ENCODE data around the gene TCP11L2.

The TCP11L2 gene

GRCh38 chr12:106280106-106280505, 22.4 kb upstream of the TCP11L2 start:
- Histone ChIP-seq H3K9ac (ENCODE audit: low read length) (no peak overlapping the region), H3K27me3 (ENCODE audit: low read depth, low read length) (peaks cover 76% of the 10 kb centered on the region), H3K4me2 (ENCODE audit: low read length) (no peak overlapping the region), H3K36me3 (replicated peaks; ENCODE audit: low read depth, low read length) (no peaks in the 10 kb centered on the region), H3K4me1 (ENCODE audit: low read length) (peaks cover 15% of the 10 kb centered on the region), H3K4me3 (ENCODE audit: low read length) (no peak overlapping the region), H3K27ac (ENCODE audit: low read length) (no peak overlapping the region), H3K79me2 (ENCODE audit: low read length) (no peaks in the 10 kb centered on the region), H2AFZ (ENCODE audit: low read depth, low read length) (no peak overlapping the region), H3K9me3 (ENCODE audit: insufficient read depth, low read length) (0 out of 2 replicates have a peak, but pooled peaks cover 5% of the 10 kb centered on the region), H4K20me1 (ENCODE audit: insufficient read depth, low read length) (0 out of 2 replicates have a peak, but pooled peaks cover 4% of the 10 kb centered on the region)
- no peak for TF ChIP-seq EZH2phosphoT487 (IDR thresholded peaks at IDR 0.05; ENCODE audit: low read depth)
- TF ChIP-seq CTCF (IDR thresholded peaks at IDR 0.05; ENCODE audit: low read depth, low read length): no peak

GRCh38 chr12:106281056-106281782, 21.3 kb upstream of the TCP11L2 start:
- Histone ChIP-seq H3K9me3 (ENCODE audit: insufficient read depth, low read length) (0 out of 2 replicates have a peak, but pooled peaks cover 5% of the 10 kb centered on the region), H3K27ac (ENCODE audit: low read length) (no peak overlapping the region), H3K4me2 (ENCODE audit: low read length) (no peak overlapping the region), H3K36me3 (replicated peaks; ENCODE audit: low read depth, low read length) (no peaks in the 10 kb centered on the region), H3K27me3 (ENCODE audit: low read depth, low read length) (peaks cover 75% of the 10 kb centered on the region), H3K79me2 (ENCODE audit: low read length) (no peaks in the 10 kb centered on the region), H4K20me1 (ENCODE audit: insufficient read depth, low read length) (no peaks in the 10 kb centered on the region), H3K4me3 (ENCODE audit: low read length) (no peak overlapping the region), H3K9ac (ENCODE audit: low read length) (no peak overlapping the region), H2AFZ (ENCODE audit: low read depth, low read length) (no peak overlapping the region), H3K4me1 (ENCODE audit: low read length) (peaks cover 9% of the 10 kb centered on the region)
- TF ChIP-seq EZH2phosphoT487 (IDR thresholded peaks at IDR 0.05; ENCODE audit: low read depth) (no peak), CTCF (IDR thresholded peaks at IDR 0.05; ENCODE audit: low read depth, low read length) (no peak)

GRCh38 chr12:106281804-106282203, 20.7 kb upstream of the TCP11L2 start:
- Histone ChIP-seq H3K4me2 (ENCODE audit: low read length) (no peak overlapping the region), H2AFZ (ENCODE audit: low read depth, low read length) (no peak overlapping the region), H4K20me1 (ENCODE audit: insufficient read depth, low read length) (no peaks in the 10 kb centered on the region), H3K4me3 (ENCODE audit: low read length) (no peak overlapping the region), H3K36me3 (replicated peaks; ENCODE audit: low read depth, low read length) (no peaks in the 10 kb centered on the region), H3K27ac (ENCODE audit: low read length) (no peak overlapping the region), H3K9me3 (ENCODE audit: insufficient read depth, low read length) (0 out of 2 replicates have a peak, but pooled peaks cover 5% of the 10 kb centered on the region), H3K4me1 (ENCODE audit: low read length) (peaks cover 6% of the 10 kb centered on the region), H3K9ac (ENCODE audit: low read length) (no peak overlapping the region), H3K79me2 (ENCODE audit: low read length) (no peaks in the 10 kb centered on the region), H3K27me3 (ENCODE audit: low read depth, low read length) (peaks cover 70% of the 10 kb centered on the region)
- TF ChIP-seq CTCF (IDR thresholded peaks at IDR 0.05; ENCODE audit: low read depth, low read length): no peak

- peaks cover 6% of the 10 kb centered on the region for H3K4me1 ChIP-seq (ENCODE audit: low read length)
- H3K36me3 ChIP-seq (replicated peaks; ENCODE audit: low read depth, low read length): no peaks in the 10 kb centered on the region
- TF ChIP-seq EZH2phosphoT487 (IDR thresholded peaks at IDR 0.05; ENCODE audit: low read depth) (no peak), CTCF (IDR thresholded peaks at IDR 0.05; ENCODE audit: low read depth, low read length) (peak; percentile 75)
- no peak overlapping the region for H3K9ac ChIP-seq (ENCODE audit: low read length)
- H2AFZ ChIP-seq (ENCODE audit: low read depth, low read length): no peak overlapping the region
- H3K4me3 ChIP-seq (ENCODE audit: low read length): no peak overlapping the region
- peaks cover 66% of the 10 kb centered on the region for H3K27me3 ChIP-seq (ENCODE audit: low read depth, low read length)
- no peak overlapping the region for H3K4me2 ChIP-seq (ENCODE audit: low read length)
- 0 out of 2 replicates have a peak, but pooled peaks cover 5% of the 10 kb centered on the region for H3K9me3 ChIP-seq (ENCODE audit: insufficient read depth, low read length)
- no peaks in the 10 kb centered on the region for H4K20me1 ChIP-seq (ENCODE audit: insufficient read depth, low read length)
- no peak overlapping the region for H3K27ac ChIP-seq (ENCODE audit: low read length)
- no peaks in the 10 kb centered on the region for H3K79me2 ChIP-seq (ENCODE audit: low read length)
Observed at GRCh38 chr12:106282457-106283097, 20.0 kb upstream of the TCP11L2 start.
